HEK293T (cell line): ENCODE results near the gene C20orf144.

Source experiments
- BHLHE40 ChIP-seq: fragments of 450-650 bp; IDR thresholded peaks from 2 replicates; pipeline ENCODE4 v1.6.1; 2016; ENCODE audit warnings: mild to moderate bottlenecking, moderate library complexity, borderline replicate concordance
- FOXA1 ChIP-seq: fragments of 450-650 bp; IDR thresholded peaks from 2 replicates; pipeline ENCODE4 v1.6.1; 2016; ENCODE audit warnings: mild to moderate bottlenecking
- FOXK2 ChIP-seq: fragments of 450-650 bp; IDR thresholded peaks from 2 replicates; pipeline ENCODE4 v1.6.1; 2016; ENCODE audit warnings: mild to moderate bottlenecking
- NFRKB ChIP-seq: fragments of 450-650 bp; IDR thresholded peaks from 2 replicates; pipeline ENCODE4 v1.6.1; 2016; ENCODE audit warnings: mild to moderate bottlenecking, moderate library complexity
- SP1 ChIP-seq: fragments of 450-650 bp; IDR thresholded peaks from 2 replicates; pipeline ENCODE4 v1.6.1; 2017
- SUZ12 ChIP-seq: fragments of 450-650 bp; IDR thresholded peaks from 2 replicates; pipeline ENCODE4 v1.6.1; 2016; ENCODE audit warnings: mild to moderate bottlenecking
- TARDBP ChIP-seq: fragments of 450-650 bp; IDR thresholded peaks from 2 replicates; pipeline ENCODE4 v1.6.1; 2016
- ZNF384 ChIP-seq: fragments of 450-650 bp; IDR thresholded peaks from 2 replicates; pipeline ENCODE4 v1.6.1; 2016
- TF ChIP-seq, protein P1 (sequence below): fragments of 450-650 bp; IDR thresholded peaks from 2 replicates; pipeline ENCODE4 v1.6.1; 2016

DNA sequence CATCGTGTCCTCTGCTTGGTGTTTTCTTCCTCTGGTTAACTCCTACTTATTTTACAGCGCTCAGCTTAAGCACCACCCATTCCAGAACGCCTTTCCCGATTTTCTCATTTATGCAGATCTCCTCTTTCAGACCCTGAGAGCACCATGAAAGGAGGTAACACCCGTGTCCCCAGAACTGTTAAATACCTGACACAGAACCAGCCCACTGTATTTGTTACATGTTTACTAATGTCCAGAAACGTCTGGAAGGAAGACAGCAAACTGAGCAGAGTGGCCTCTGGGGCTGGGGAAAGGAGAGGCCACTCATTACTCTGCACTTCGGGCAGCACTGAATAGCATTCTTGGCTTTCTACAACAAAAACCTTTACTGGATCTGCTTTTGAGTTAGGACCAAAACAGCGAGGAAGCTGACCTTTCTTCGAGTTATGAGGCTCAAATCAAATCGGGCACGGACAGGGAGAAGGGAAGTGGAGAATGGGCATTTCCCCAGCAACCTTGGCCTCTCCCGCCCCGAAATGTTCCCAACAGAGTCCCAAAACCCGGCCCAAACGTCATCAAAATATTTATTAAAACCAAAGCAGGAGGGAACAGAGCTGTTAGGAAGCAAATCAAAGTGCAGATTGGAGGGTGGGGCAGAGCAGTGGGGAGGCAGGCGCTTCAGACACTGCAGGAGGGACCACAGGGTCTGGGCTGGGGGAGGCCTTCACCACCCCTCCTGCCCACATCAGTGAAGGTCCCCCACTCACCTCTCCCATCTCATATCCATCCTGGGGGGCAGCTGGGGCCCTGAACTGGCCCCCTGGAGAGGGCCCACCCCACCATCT is 13.2 kb downstream of the C20orf144 start:
- TF ChIP-seq BHLHE40 = no peak
- no peak for TF ChIP-seq SP1
- TF ChIP-seq TARDBP = no peak
- no peak for TF ChIP-seq ZNF384
- no peak for TF ChIP-seq FOXA1
- TF ChIP-seq SUZ12 = no peak
- TF ChIP-seq FOXK2 = no peak
- no peak for TF ChIP-seq NFRKB
- TF ChIP-seq, protein P1, sequence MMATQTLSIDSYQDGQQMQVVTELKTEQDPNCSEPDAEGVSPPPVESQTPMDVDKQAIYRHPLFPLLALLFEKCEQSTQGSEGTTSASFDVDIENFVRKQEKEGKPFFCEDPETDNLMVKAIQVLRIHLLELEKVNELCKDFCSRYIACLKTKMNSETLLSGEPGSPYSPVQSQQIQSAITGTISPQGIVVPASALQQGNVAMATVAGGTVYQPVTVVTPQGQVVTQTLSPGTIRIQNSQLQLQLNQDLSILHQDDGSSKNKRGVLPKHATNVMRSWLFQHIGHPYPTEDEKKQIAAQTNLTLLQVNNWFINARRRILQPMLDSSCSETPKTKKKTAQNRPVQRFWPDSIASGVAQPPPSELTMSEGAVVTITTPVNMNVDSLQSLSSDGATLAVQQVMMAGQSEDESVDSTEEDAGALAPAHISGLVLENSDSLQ = no peak
